Neuronal stem cell (in vitro differentiated cells): ENCODE results near the gene ZNF436.

ENCODE experiments used
- DNase-seq: peaks from one replicate; pipeline ENCODE4 v3.0.0-alpha.2; 2013; ENCODE audit warnings: low spot score
- H2AFZ ChIP-seq: one replicate; pipeline ENCODE4 v1.6.1; 2013; ENCODE audit warnings: mild to moderate bottlenecking, low read length, inconsistent platforms
- H2AK5ac ChIP-seq: 2 replicates; pipeline ENCODE4 v1.6.1; 2013; ENCODE audit warnings: low read depth, mild to moderate bottlenecking, inconsistent platforms, low read length, moderate library complexity, mixed read lengths
- H2BK120ac ChIP-seq: 2 replicates; pipeline ENCODE4 v1.6.1; 2013; ENCODE audit warnings: low read depth, mild to moderate bottlenecking, inconsistent platforms, low read length, moderate library complexity, mixed read lengths
- H2BK12ac ChIP-seq: one replicate; pipeline ENCODE4 v1.6.1; 2013; ENCODE audit warnings: low read length, inconsistent platforms
- H2BK15ac ChIP-seq: 2 replicates; pipeline ENCODE4 v1.6.1; 2013; ENCODE audit warnings: mild to moderate bottlenecking, low read length, inconsistent platforms, mixed read lengths
- H2BK5ac ChIP-seq: one replicate; pipeline ENCODE4 v1.6.1; 2013; ENCODE audit warnings: inconsistent platforms, mild to moderate bottlenecking, low read length, moderate library complexity
- H3K14ac ChIP-seq: one replicate; pipeline ENCODE4 v1.6.1; 2013; ENCODE audit warnings: low read length, inconsistent platforms
- H3K18ac ChIP-seq: 2 replicates; pipeline ENCODE4 v1.6.1; 2013; ENCODE audit warnings: low read length, inconsistent platforms
- H3K23ac ChIP-seq: 2 replicates; pipeline ENCODE4 v1.6.1; 2013; ENCODE audit warnings: low read depth, mild to moderate bottlenecking, mixed read lengths, low read length, inconsistent platforms; ENCODE audit not compliant: poor library complexity
- H3K27ac ChIP-seq: replicated peaks from 3 replicates; pipeline ENCODE4 v1.5.1; 2013; ENCODE audit warnings: low read length, inconsistent platforms
- H3K27me3 ChIP-seq, 3 experiments: 2 replicates each; pipeline ENCODE4 v1.6.1; 2013; ENCODE audit warnings: low read length in 3 of 3, mild to moderate bottlenecking in 2 of 3, inconsistent platforms in 1 of 3, low read depth in 1 of 3, mixed read lengths in 1 of 3, moderate library complexity in 1 of 3; ENCODE audit not compliant: control insufficient read depth in 3 of 3, insufficient read depth in 3 of 3
- H3K36me3 ChIP-seq, 2 donors: replicated peaks in 1 of 2; 2 replicates each; pipeline ENCODE4 v1.6.1; 2013; ENCODE audit warnings: low read length in 2 of 2; ENCODE audit not compliant: control insufficient read depth in 2 of 2, insufficient read depth in 2 of 2
- H3K4ac ChIP-seq: 2 replicates; pipeline ENCODE4 v1.6.1; 2013; ENCODE audit warnings: inconsistent platforms, mild to moderate bottlenecking, low read length, moderate library complexity
- H3K4me1 ChIP-seq, 2 donors: 1 replicate in 1 of 2; 2 replicates in 1 of 2; pipeline ENCODE4 v1.6.1; 2013; ENCODE audit warnings: low read length in 2 of 2, low read depth in 1 of 2; ENCODE audit not compliant: control insufficient read depth in 2 of 2, insufficient read depth in 1 of 2
- H3K4me2 ChIP-seq: one replicate; pipeline ENCODE4 v1.6.1; 2013; ENCODE audit warnings: mild to moderate bottlenecking, low read length, inconsistent platforms; ENCODE audit not compliant: insufficient read depth, poor library complexity, severe bottlenecking
- H3K4me3 ChIP-seq, 2 donors: 2 replicates each; pipeline ENCODE4 v1.5.1; 2013; ENCODE audit warnings: low read length in 2 of 2, mild to moderate bottlenecking in 2 of 2, inconsistent platforms in 1 of 2, moderate library complexity in 1 of 2
- H3K79me1 ChIP-seq: one replicate; pipeline ENCODE4 v1.6.1; 2013; ENCODE audit warnings: low read depth, mild to moderate bottlenecking, inconsistent platforms, low read length, moderate library complexity
- H3K9ac ChIP-seq: one replicate; pipeline ENCODE4 v1.6.1; 2013; ENCODE audit warnings: mild to moderate bottlenecking, low read depth, low read length, inconsistent platforms; ENCODE audit not compliant: poor library complexity
- H3K9me3 ChIP-seq, 2 donors: replicated peaks in 1 of 2; 2 replicates each; pipeline versions ENCODE3 to v1.6.1; 2013; ENCODE audit warnings: low read length in 2 of 2, mild to moderate bottlenecking in 2 of 2, inconsistent platforms in 1 of 2, low read depth in 1 of 2, mixed read lengths in 1 of 2, moderate library complexity in 1 of 2; ENCODE audit not compliant: control insufficient read depth in 2 of 2, insufficient read depth in 1 of 2
- H4K8ac ChIP-seq: one replicate; pipeline ENCODE4 v1.6.1; 2013; ENCODE audit warnings: low read depth, mild to moderate bottlenecking, inconsistent platforms, low read length, moderate library complexity
- H4K91ac ChIP-seq: one replicate; pipeline ENCODE4 v1.6.1; 2013; ENCODE audit warnings: low read length, low read depth, mild to moderate bottlenecking, inconsistent platforms; ENCODE audit not compliant: poor library complexity
- WGBS, 2 donors: extraction: QIAGEN DNeasy Blood & Tissue Kit; methylation state at CpG; one replicate each; pipeline ENCODE4 v1.1.7; 2013; ENCODE audit warnings: missing lambda C conversion rate in 2 of 2, mixed read lengths in 1 of 2; ENCODE audit not compliant: insufficient read length in 2 of 2, insufficient replicate concordance in 1 of 2; ENCODE audit errors: extremely low coverage in 2 of 2; 5-methylcytosine and 5-hydroxymethylcytosine counted together

The ZNF436 gene

GRCh38 chr1:23341931-23342692 is 27.5 kb downstream of the ZNF436 start:
- peak overlapping the region; percentile 72 to 93 for H3K4me3 ChIP-seq
- no peaks in the 10 kb centered on the region for H3K79me1 ChIP-seq
- peaks cover 2 to 14% of the 10 kb centered on the region in 2 donors for H3K4me1 ChIP-seq
- DNase-seq = no peak
- H3K14ac ChIP-seq = no peak overlapping the region
- H3K27me3 ChIP-seq = no peaks in the 10 kb centered on the region
- no peak overlapping the region for H3K27ac ChIP-seq
- H3K9ac ChIP-seq = no peak overlapping the region
- no peak overlapping the region for H3K23ac ChIP-seq
- peaks cover 10 to 50% of the 10 kb centered on the region in 2 donors for H3K36me3 ChIP-seq
- no peak overlapping the region for H2AK5ac ChIP-seq
- H2BK12ac ChIP-seq = no peak overlapping the region
- H2BK120ac ChIP-seq = no peak overlapping the region
- peak overlapping the region; percentile 56 for H3K4me2 ChIP-seq
- no peak overlapping the region for H2BK5ac ChIP-seq
- H3K4ac ChIP-seq = no peak overlapping the region
- peaks cover 0 to 17% of the 10 kb centered on the region in 2 donors for H3K9me3 ChIP-seq
- no peak overlapping the region for H2BK15ac ChIP-seq
- WGBS, 2 donors = no CpG with 5 or more reads among the region's 10 CpGs
- H3K18ac ChIP-seq = no peak overlapping the region
- H4K91ac ChIP-seq = no peak overlapping the region
- no peak overlapping the region for H4K8ac ChIP-seq
- H2AFZ ChIP-seq = no peak overlapping the region

- H3K4ac ChIP-seq = no peak overlapping the region
- H3K27me3 ChIP-seq = no peaks in the 10 kb centered on the region
- no peak overlapping the region for H3K4me2 ChIP-seq
- H2BK120ac ChIP-seq = no peak overlapping the region
- H3K18ac ChIP-seq = no peak overlapping the region
- no peak overlapping the region for H3K23ac ChIP-seq
- no peak overlapping the region for H3K14ac ChIP-seq
- no peak overlapping the region for H3K9ac ChIP-seq
- H3K4me1 ChIP-seq = peaks cover 2 to 14% of the 10 kb centered on the region in 2 donors
- no peak overlapping the region for H2BK12ac ChIP-seq
- H2BK5ac ChIP-seq = no peak overlapping the region
- WGBS, 2 donors = no CpG with 5 or more reads among the region's 4 CpGs
- no peak overlapping the region for H2BK15ac ChIP-seq
- no peak overlapping the region for H2AFZ ChIP-seq
- H2AK5ac ChIP-seq = no peak overlapping the region
- peaks cover 3 to 22% of the 10 kb centered on the region in 2 donors for H3K9me3 ChIP-seq
- H3K79me1 ChIP-seq = no peaks in the 10 kb centered on the region
- peaks cover 17 to 72% of the 10 kb centered on the region in 2 donors for H3K36me3 ChIP-seq
- DNase-seq = no peak
- no peak overlapping the region for H3K4me3 ChIP-seq
- no peak overlapping the region for H3K27ac ChIP-seq
- H4K91ac ChIP-seq = no peak overlapping the region
- H4K8ac ChIP-seq = no peak overlapping the region
Measured at GRCh38 chr1:23339632-23340031, 30.0 kb downstream of the ZNF436 start.

- Histone ChIP-seq H3K27me3 (no peaks in the 10 kb centered on the region), H3K4me2 (no peak overlapping the region), H3K27ac (no peak overlapping the region), H2AFZ (no peak overlapping the region), H3K9me3 (peaks cover 3 to 22% of the 10 kb centered on the region in 2 donors), H4K91ac (no peak overlapping the region), H3K79me1 (peaks cover 5% of the 10 kb centered on the region), H3K23ac (no peak overlapping the region), H3K4me1 (peaks cover 2 to 14% of the 10 kb centered on the region in 2 donors), H3K9ac (no peak overlapping the region), H3K18ac (no peak overlapping the region), H2BK120ac (no peak overlapping the region), H3K14ac (no peak overlapping the region), H3K4ac (no peak overlapping the region), H3K4me3 (no peak overlapping the region), H2BK12ac (no peak overlapping the region), H4K8ac (no peak overlapping the region), H3K36me3 (peaks cover 26 to 90% of the 10 kb centered on the region in 2 donors), H2BK5ac (no peak overlapping the region), H2BK15ac (no peak overlapping the region), H2AK5ac (no peak overlapping the region)
- no CpG with 5 or more reads among the region's 2 CpGs for WGBS, 2 donors
- no peak for DNase-seq
Measured at GRCh38 chr1:23337869-23338268, 31.8 kb downstream of the ZNF436 start.

- Histone ChIP-seq H3K9ac (no peak overlapping the region), H3K4ac (no peak overlapping the region), H2BK120ac (no peak overlapping the region)
Measured at GRCh38 chr1:23331713-23332112, 37.9 kb downstream of the ZNF436 start.

More at GRCh38 chr1:23331713-23332112, 37.9 kb downstream of the ZNF436 start:
- Histone ChIP-seq H2AK5ac (no peak overlapping the region), H3K4me3 (no peak overlapping the region), H4K8ac (no peak overlapping the region), H3K27ac (no peak overlapping the region), H3K4me1 (no peaks in the 10 kb centered on the region), H3K36me3 (peaks cover 37 to 97% of the 10 kb centered on the region in 2 donors), H2BK5ac (no peak overlapping the region), H3K23ac (no peak overlapping the region), H3K14ac (no peak overlapping the region), H2BK12ac (no peak overlapping the region), H4K91ac (no peak overlapping the region), H2AFZ (no peak overlapping the region), H3K4me2 (no peak overlapping the region), H3K9me3 (peaks cover 3 to 6% of the 10 kb centered on the region in 2 donors), H3K27me3 (no peaks in the 10 kb centered on the region), H2BK15ac (no peak overlapping the region), H3K79me1 (peaks cover 7% of the 10 kb centered on the region), H3K18ac (no peak overlapping the region)
- WGBS, 2 donors = no CpG with 5 or more reads among the region's 8 CpGs
- no peak for DNase-seq
